H1 (cell line): ENCODE results near the gene GPC3. TPM values are rescaled to one million over a fixed set of nuclear protein-coding genes. Genes with fewer than 3 reads are reported as not detected.

Source experiments
- CTCF ChIA-PET: fragments of 300-600 bp; sonication (Branson Sonifier 250); formaldehyde crosslinking; loops from one replicate; lab custom pipeline; 2021; ENCODE audit not compliant: partially characterized antibody; lab: Charles Lee
- POLR2A ChIA-PET: fragments of 300-600 bp; sonication (Branson Sonifier 250); formaldehyde crosslinking; loops from one replicate; lab custom pipeline; 2021; ENCODE audit warnings: inconsistent platforms; ENCODE audit not compliant: partially characterized antibody; lab: Charles Lee
- DNase-seq, 2 experiments: peaks; one replicate each; pipeline versions ENCODE4 v3.0.0 to v3.0.0-alpha.2; 2010 to 2022; ENCODE audit warnings: low spot score in 2 of 2, low read depth in 1 of 2, mixed read lengths in 1 of 2
- FAIRE-seq: peaks from 2 replicates; lab custom pipeline; 2011; peaks lifted over from hg19 to GRCh38; lab: Jason Lieb, UNC
- H2AFZ ChIP-seq: 2 replicates; pipeline ENCODE4 v1.8.1; 2012; ENCODE audit warnings: low read length, inconsistent platforms
- H2AK5ac ChIP-seq: 2 replicates; pipeline ENCODE4 v1.6.1; 2013; ENCODE audit warnings: low read depth, low read length
- H2BK120ac ChIP-seq: replicated peaks from 2 replicates; pipeline ENCODE3; 2013; ENCODE audit warnings: low read depth, low read length, inconsistent platforms
- H2BK12ac ChIP-seq: 2 replicates; pipeline ENCODE4 v1.6.1; 2013; ENCODE audit warnings: low read depth, low read length
- H2BK15ac ChIP-seq: 2 replicates; pipeline ENCODE4 v1.6.1; 2013; ENCODE audit warnings: low read length
- H2BK20ac ChIP-seq: 2 replicates; pipeline ENCODE4 v1.6.1; 2013; ENCODE audit warnings: low read length
- H2BK5ac ChIP-seq: 2 replicates; pipeline ENCODE4 v1.6.1; 2013; ENCODE audit warnings: low read depth, low read length
- H3K14ac ChIP-seq: 2 replicates; pipeline ENCODE4 v1.6.1; 2013; ENCODE audit warnings: inconsistent platforms; ENCODE audit not compliant: insufficient read length
- H3K18ac ChIP-seq: 2 replicates; pipeline ENCODE4 v1.6.1; 2013; ENCODE audit warnings: low read length; ENCODE audit errors: extremely low read depth
- H3K23ac ChIP-seq: 2 replicates; pipeline ENCODE4 v1.6.1; 2013; ENCODE audit warnings: inconsistent platforms; ENCODE audit not compliant: insufficient read length
- H3K23me2 ChIP-seq: 2 replicates; pipeline ENCODE4 v1.6.1; 2013; ENCODE audit warnings: low read depth, low read length
- H3K27ac ChIP-seq: 2 replicates; pipeline ENCODE4 v1.6.1; 2011; ENCODE audit warnings: low read depth, low read length, inconsistent platforms
- H3K27me3 ChIP-seq, 4 experiments: replicated peaks in 1 of 4; 1 replicate in 1 of 4; 2 replicates in 3 of 4; pipeline versions ENCODE4 v1.6.1 to v1.8.1; 2011 to 2013; ENCODE audit warnings: low read length in 3 of 4, mild to moderate bottlenecking in 3 of 4, inconsistent platforms in 2 of 4, mixed read lengths in 2 of 4, moderate library complexity in 1 of 4; ENCODE audit not compliant: control insufficient read depth in 3 of 4, insufficient read depth in 3 of 4; ENCODE audit errors: extremely low read depth in 1 of 4
- H3K36me3 ChIP-seq, 4 experiments: 2 replicates each; pipeline versions ENCODE4 v1.6.1 to v1.8.1; 2011 to 2013; ENCODE audit warnings: mild to moderate bottlenecking in 4 of 4, low read length in 3 of 4, moderate library complexity in 2 of 4, control low read depth in 1 of 4, inconsistent platforms in 1 of 4; ENCODE audit not compliant: insufficient read depth in 4 of 4, control insufficient read depth in 2 of 4
- H3K4ac ChIP-seq: replicated peaks from 2 replicates; pipeline ENCODE3; 2013; ENCODE audit warnings: low read length, low read depth, mixed read lengths, inconsistent platforms; ENCODE audit not compliant: insufficient read length
- H3K4me1 ChIP-seq, 4 experiments: replicated peaks in 1 of 4; 1 replicate in 1 of 4; 2 replicates in 3 of 4; pipeline versions ENCODE4 v1.6.1 to v1.8.1; 2011 to 2013; ENCODE audit warnings: low read length in 3 of 4, inconsistent platforms in 2 of 4, mixed read lengths in 1 of 4; ENCODE audit not compliant: insufficient read depth in 4 of 4, control insufficient read depth in 3 of 4
- H3K4me2 ChIP-seq, 2 experiments: 2 replicates each; pipeline versions ENCODE4 v1.6.1 to v1.8.1; 2011 to 2013; ENCODE audit warnings: low read depth in 2 of 2, low read length in 2 of 2, control low read depth in 1 of 2, inconsistent platforms in 1 of 2, mild to moderate bottlenecking in 1 of 2; ENCODE audit not compliant: insufficient read depth in 1 of 2
- H3K4me3 ChIP-seq, 4 experiments: fragments of 200-600, 300-600 bp in 1 of 4; sonication (generic), shearing (Covaris generic), sonication (Bioruptor Twin) in 1 of 4; 2 replicates each; pipeline versions ENCODE4 v1.5.1 to v1.8.1; 2011 to 2016; ENCODE audit warnings: low read length in 4 of 4, low read depth in 3 of 4, control low read depth in 2 of 4, inconsistent platforms in 2 of 4, mild to moderate bottlenecking in 2 of 4, mixed read lengths in 1 of 4, moderate library complexity in 1 of 4; ENCODE audit not compliant: insufficient read depth in 2 of 4; ENCODE audit errors: extremely low read depth in 1 of 4
- H3K56ac ChIP-seq: replicated peaks from 2 replicates; pipeline ENCODE3; 2013; ENCODE audit warnings: low read depth, mild to moderate bottlenecking, mixed read lengths, low read length, inconsistent platforms; ENCODE audit not compliant: insufficient read length
- H3K79me1 ChIP-seq: 2 replicates; pipeline ENCODE4 v1.6.1; 2013; ENCODE audit warnings: low read depth, low read length, control low read depth
- H3K79me2 ChIP-seq, 2 experiments: 2 replicates each; pipeline versions ENCODE4 v1.6.1 to v1.8.1; 2012 to 2013; ENCODE audit warnings: low read length in 2 of 2, mild to moderate bottlenecking in 2 of 2, inconsistent platforms in 1 of 2; ENCODE audit not compliant: insufficient read depth in 2 of 2, control insufficient read depth in 1 of 2
- H3K9ac ChIP-seq, 4 experiments: replicated peaks in 1 of 4; 1 replicate in 1 of 4; 2 replicates in 3 of 4; pipeline versions ENCODE4 v1.6.1 to v1.8.1; 2011 to 2013; ENCODE audit warnings: low read depth in 3 of 4, low read length in 3 of 4, control low read depth in 2 of 4, mild to moderate bottlenecking in 2 of 4, moderate library complexity in 2 of 4, inconsistent platforms in 1 of 4; ENCODE audit errors: extremely low read depth in 1 of 4
- H3K9me3 ChIP-seq, 2 experiments: 2 replicates each; pipeline versions ENCODE4 v1.6.1 to v1.8.1; 2012 to 2013; ENCODE audit warnings: mild to moderate bottlenecking in 2 of 2, moderate library complexity in 2 of 2, control low read depth in 1 of 2, inconsistent platforms in 1 of 2, low read depth in 1 of 2, low read length in 1 of 2, mixed read lengths in 1 of 2; ENCODE audit not compliant: insufficient read depth in 2 of 2
- H4K20me1 ChIP-seq, 2 experiments: replicated peaks in 1 of 2; 2 replicates each; pipeline versions ENCODE3 to v1.8.1; 2011 to 2013; ENCODE audit warnings: inconsistent platforms in 2 of 2, low read length in 2 of 2, mild to moderate bottlenecking in 1 of 2; ENCODE audit not compliant: insufficient read depth in 2 of 2, control insufficient read depth in 1 of 2
- H4K5ac ChIP-seq: 2 replicates; pipeline ENCODE4 v1.6.1; 2013; ENCODE audit warnings: low read length, low read depth, mixed read lengths, inconsistent platforms; ENCODE audit not compliant: insufficient read length
- H4K8ac ChIP-seq: 2 replicates; pipeline ENCODE4 v1.8.0; 2013; ENCODE audit warnings: mild to moderate bottlenecking, moderate library complexity, low read length, inconsistent platforms; ENCODE audit not compliant: insufficient read depth; ENCODE audit errors: extremely low read depth
- H4K91ac ChIP-seq: replicated peaks from 2 replicates; pipeline ENCODE3; 2013; ENCODE audit warnings: low read length, mixed read lengths, inconsistent platforms; ENCODE audit not compliant: insufficient read length
- CBX5 ChIP-seq: fragments of 300-800, 300-1000 bp; sonication (generic); IDR thresholded peaks from 2 replicates; pipeline ENCODE4 v1.7.1; 2016; ENCODE audit warnings: antibody characterized with exemption, low read length, low read depth
- HDAC6 ChIP-seq: IDR thresholded peaks from one replicate; pipeline ENCODE4 v1.7.1; 2012; ENCODE audit warnings: low read depth, mild to moderate bottlenecking, inconsistent platforms, low read length, moderate library complexity
- JUN ChIP-seq: IDR thresholded peaks from 2 replicates; pipeline ENCODE4 v1.6.1; 2011; ENCODE audit warnings: low read depth, mild to moderate bottlenecking, improper control_type of control experiment, low read length
- POLR2A ChIP-seq, 2 experiments: IDR thresholded peaks; 1 replicate in 1 of 2; 2 replicates in 1 of 2; pipeline ENCODE4 v1.6.1; 2011; ENCODE audit warnings: low read depth in 2 of 2, low read length in 2 of 2, mild to moderate bottlenecking in 2 of 2; ENCODE audit errors: control extremely low read depth in 1 of 2
- SUZ12 ChIP-seq: fragments of 200-600 bp; sonication (generic); IDR thresholded peaks from 2 replicates; pipeline ENCODE4 v1.6.1; 2012; ENCODE audit warnings: mild to moderate bottlenecking, inconsistent platforms, low read length, moderate library complexity, mixed read lengths
- polyA plus RNA-seq, 7 experiments: library from polyadenylated mRNA; depleted of rRNA in 3 of 7; stranded (reverse) in 5 of 7; unstranded in 2 of 7; fragments of >200 nt in 5 of 7; fragments of 200-250 nt in 2 of 7; gene quantifications; 1 replicate in 5 of 7; 2 replicates in 1 of 7; 4 replicates in 1 of 7; pipeline versions ENCODE4 v1.2.1 to v1.2.3, GENCODE V29; 2011 to 2013; ENCODE audit warnings: missing spikeins in 2 of 7, mixed read lengths in 2 of 7
- total RNA-seq: library from RNA; stranded (reverse); fragmentation: NEBNext Ultra II Directional; extraction: Animal tissue kit (Norgen Biotek cat#: 25700); gene quantifications from 2 replicates; pipeline ENCODE4 v1.2.1, GENCODE V29; 2021

The GPC3 gene
- total and polyA plus RNA-seq, 2 of the 8 experiments (the other 6 are each of a cell fraction or from before 2014, with no cell fraction given), result 64.8 to 71.9 TPM

DNA sequence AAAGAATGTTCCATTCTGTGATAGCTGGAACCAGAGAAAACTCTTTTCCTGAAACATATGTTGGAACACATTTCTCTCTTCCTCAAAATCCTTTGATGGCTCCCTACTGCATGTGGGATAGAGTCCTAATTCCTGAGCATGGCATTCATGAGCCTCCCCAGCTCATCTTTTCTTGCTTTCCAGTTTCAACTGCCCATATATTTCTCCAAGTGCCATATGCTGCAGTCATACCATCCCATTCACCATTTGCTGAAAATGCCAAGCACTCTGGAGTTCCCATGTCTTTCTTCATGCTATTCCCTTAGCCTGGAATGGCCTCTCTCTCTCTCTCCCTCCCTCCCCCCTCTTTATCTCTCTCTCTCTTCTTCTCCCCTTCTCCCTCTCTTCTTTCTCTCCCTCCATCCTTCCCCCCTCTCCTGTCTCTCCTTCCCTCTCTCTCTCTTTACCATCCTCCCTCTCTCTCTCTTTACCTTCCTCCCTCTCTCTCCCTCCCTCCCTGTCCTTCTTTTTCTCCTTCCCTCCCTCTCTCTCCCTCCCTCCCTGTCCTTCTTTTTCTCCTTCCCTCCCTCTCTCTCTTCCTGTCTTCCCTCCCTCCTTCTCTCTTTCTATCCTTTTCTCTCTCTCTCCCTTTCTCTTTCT, 436.0 kb downstream of the GPC3 start:
- H4K20me1 ChIP-seq, result no peaks in the 10 kb centered on the region
- no peaks in the 10 kb centered on the region for H3K79me2 ChIP-seq
- H2BK12ac ChIP-seq, result no peak overlapping the region
- no peak overlapping the region for H3K56ac ChIP-seq
- H3K4me3 ChIP-seq, result no peak overlapping the region
- no peak overlapping the region for H2AK5ac ChIP-seq
- no peak overlapping the region for H2AFZ ChIP-seq
- H4K5ac ChIP-seq, result no peak overlapping the region
- H2BK20ac ChIP-seq, result no peak overlapping the region
- H3K4me2 ChIP-seq, result no peak overlapping the region
- peaks cover 0 to 2% (median 0%) of the 10 kb centered on the region in 4 experiments; a peak in 1 of 8 replicates for H3K36me3 ChIP-seq
- no peak overlapping the region for H2BK120ac ChIP-seq
- H3K9me3 ChIP-seq, result peaks cover 0 to 5% of the 10 kb centered on the region in 2 experiments; a peak in 1 of 4 replicates
- H3K27ac ChIP-seq, result no peak overlapping the region
- no peaks in the 10 kb centered on the region for H3K4me1 ChIP-seq
- no peak overlapping the region for H4K8ac ChIP-seq
- POLR2A ChIA-PET, result no interaction called here
- no peaks in the 10 kb centered on the region for H3K23me2 ChIP-seq
- no peak overlapping the region for H3K4ac ChIP-seq
- no peak overlapping the region for H2BK15ac ChIP-seq
- H3K79me1 ChIP-seq, result no peaks in the 10 kb centered on the region
- CTCF ChIA-PET, result no interaction called here
- no peak overlapping the region for H3K9ac ChIP-seq
- no peak overlapping the region for H2BK5ac ChIP-seq
- FAIRE-seq (no peak), DNase-seq (no peak)
- no peak overlapping the region for H3K18ac ChIP-seq
- H4K91ac ChIP-seq, result no peak overlapping the region
- H3K27me3 ChIP-seq, result no peaks in the 10 kb centered on the region
- no peak overlapping the region for H3K14ac ChIP-seq
- no peak overlapping the region for H3K23ac ChIP-seq
- TF ChIP-seq SUZ12 (no peak), HDAC6 (no peak), CBX5 (no peak), POLR2A (IDR thresholded peaks at IDR 0.05; ENCODE audit: control extremely low read depth in 1 of 2, low read depth in 2 of 2, low read length in 2 of 2) (no peak), JUN (no peak)
- TF ChIP-seq, all 59 proteins: peak for 0
